Endothelial cell of umbilical vein (primary cell): ENCODE data around the gene PRKCD.

Experiments used
- EZH2 ChIP-seq: IDR thresholded peaks from 2 replicates; pipeline ENCODE4 v1.6.1; 2012; ENCODE audit warnings: borderline replicate concordance, low read depth, mild to moderate bottlenecking, moderate library complexity, low read length, inconsistent platforms; ENCODE audit not compliant: severe bottlenecking
- JUN ChIP-seq: IDR thresholded peaks from 2 replicates; pipeline ENCODE4 v1.6.1; 2011; ENCODE audit warnings: borderline replicate concordance, low read depth; ENCODE audit not compliant: insufficient read length, insufficient read depth
- MYC ChIP-seq: IDR thresholded peaks from one replicate; pipeline ENCODE4 v1.6.1; 2011; ENCODE audit warnings: mild to moderate bottlenecking, low read depth, low read length
- POLR2A ChIP-seq: IDR thresholded peaks from 2 replicates; pipeline ENCODE4 v1.6.1; 2012; ENCODE audit warnings: low read depth, mild to moderate bottlenecking, control low read depth, low read length
- POLR2AphosphoS5 ChIP-seq: IDR thresholded peaks from 2 replicates; pipeline ENCODE4 v1.6.1; 2012; ENCODE audit warnings: low read depth, mild to moderate bottlenecking, control low read depth, low read length, moderate library complexity; ENCODE audit not compliant: insufficient read depth
- TF ChIP-seq, protein P1 (sequence below): IDR thresholded peaks from 2 replicates; pipeline ENCODE4 v1.6.1; 2011; ENCODE audit not compliant: insufficient read depth, insufficient read length
- TF ChIP-seq, protein P2 (sequence below), 2 donors: IDR thresholded peaks; 1 replicate in 1 of 2; 2 replicates in 1 of 2; pipeline ENCODE4 v1.5.1; 2011; ENCODE audit warnings: low read length in 2 of 2, mild to moderate bottlenecking in 2 of 2, moderate library complexity in 2 of 2, control low read depth in 1 of 2, inconsistent platforms in 1 of 2, low read depth in 1 of 2; ENCODE audit not compliant: insufficient read depth in 1 of 2; ENCODE audit errors: extremely low read depth in 1 of 2

- TF ChIP-seq, protein P1, sequence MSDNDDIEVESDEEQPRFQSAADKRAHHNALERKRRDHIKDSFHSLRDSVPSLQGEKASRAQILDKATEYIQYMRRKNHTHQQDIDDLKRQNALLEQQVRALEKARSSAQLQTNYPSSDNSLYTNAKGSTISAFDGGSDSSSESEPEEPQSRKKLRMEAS, result no peak
- TF ChIP-seq, protein P2, sequence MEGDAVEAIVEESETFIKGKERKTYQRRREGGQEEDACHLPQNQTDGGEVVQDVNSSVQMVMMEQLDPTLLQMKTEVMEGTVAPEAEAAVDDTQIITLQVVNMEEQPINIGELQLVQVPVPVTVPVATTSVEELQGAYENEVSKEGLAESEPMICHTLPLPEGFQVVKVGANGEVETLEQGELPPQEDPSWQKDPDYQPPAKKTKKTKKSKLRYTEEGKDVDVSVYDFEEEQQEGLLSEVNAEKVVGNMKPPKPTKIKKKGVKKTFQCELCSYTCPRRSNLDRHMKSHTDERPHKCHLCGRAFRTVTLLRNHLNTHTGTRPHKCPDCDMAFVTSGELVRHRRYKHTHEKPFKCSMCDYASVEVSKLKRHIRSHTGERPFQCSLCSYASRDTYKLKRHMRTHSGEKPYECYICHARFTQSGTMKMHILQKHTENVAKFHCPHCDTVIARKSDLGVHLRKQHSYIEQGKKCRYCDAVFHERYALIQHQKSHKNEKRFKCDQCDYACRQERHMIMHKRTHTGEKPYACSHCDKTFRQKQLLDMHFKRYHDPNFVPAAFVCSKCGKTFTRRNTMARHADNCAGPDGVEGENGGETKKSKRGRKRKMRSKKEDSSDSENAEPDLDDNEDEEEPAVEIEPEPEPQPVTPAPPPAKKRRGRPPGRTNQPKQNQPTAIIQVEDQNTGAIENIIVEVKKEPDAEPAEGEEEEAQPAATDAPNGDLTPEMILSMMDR (IDR thresholded peaks at IDR 0.05; ENCODE audit: extremely low read depth in 1 of 2, insufficient read depth in 1 of 2, low read depth in 1 of 2, low read length in 2 of 2), result no peak
- TF ChIP-seq POLR2AphosphoS5 (no peak), MYC (no peak), POLR2A (no peak), EZH2 (no peak), JUN (no peak)
These were observed 78.8 kb downstream of the PRKCD start for GRCh38 chr3:53239800-53240199.
